GM19025 (cell line): Measurements from ENCODE around the gene CBFA2T2.
"Not testable (repeated sequence)": the region's sequence is repeated elsewhere in the genome, so short reads cannot be mapped to it uniquely, and the experiment has no call there.

Source experiments
- ATAC-seq: cut with Tn5 transposase; IDR thresholded peaks from one replicate; pipeline ENCODE4 v1.9.1; 2021; ENCODE audit warnings: mild to moderate bottlenecking, low read depth, moderate library complexity; ENCODE audit not compliant: unreplicated experiment

The CBFA2T2 gene

DNA sequence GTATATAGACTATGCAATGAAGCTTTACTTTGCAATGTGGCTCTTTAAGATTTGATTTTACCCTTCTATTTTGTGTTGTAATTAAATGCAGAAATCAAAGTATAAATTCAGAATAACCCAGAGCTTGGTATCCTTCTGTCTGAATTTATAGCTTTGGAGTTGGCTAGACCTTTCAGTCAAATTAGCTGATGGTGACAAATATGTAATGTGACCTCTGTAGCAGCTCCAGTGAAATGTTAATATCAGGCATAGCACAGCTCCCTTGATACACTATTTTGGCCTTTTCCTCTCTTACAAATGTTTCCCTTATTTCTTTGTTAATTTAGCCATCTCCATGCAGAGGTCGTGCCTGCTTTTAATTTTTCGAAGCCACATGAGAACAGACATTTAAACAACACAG lies 11.1 kb downstream of the CBFA2T2 start:
- no peak for ATAC-seq

GRCh38 chr20:33503564-33503963 lies 13.7 kb downstream of the CBFA2T2 start:
- no peak for ATAC-seq

- ATAC-seq = no peak
These were observed 16.7 kb downstream of the CBFA2T2 start for GRCh38 chr20:33506576-33506975.

DNA sequence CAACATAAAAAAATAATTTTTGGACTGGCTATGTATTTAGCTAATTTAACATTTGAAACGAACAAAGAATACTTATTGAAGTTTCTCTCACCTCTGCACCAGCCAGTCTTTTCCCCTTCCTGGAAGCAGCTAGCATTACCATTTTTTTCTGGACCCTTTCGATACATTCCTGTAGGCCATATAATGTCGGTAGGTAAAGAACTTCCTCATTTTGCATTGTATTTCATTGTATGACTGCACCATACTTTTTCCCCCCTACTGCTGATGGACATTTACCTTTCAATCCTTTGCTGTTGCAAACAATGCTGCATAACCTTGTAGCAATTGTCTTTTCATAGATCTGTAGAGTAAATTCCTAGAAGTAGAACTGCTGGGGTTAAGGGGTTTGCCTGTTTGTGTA lies 17.6 kb downstream of the CBFA2T2 start:
- ATAC-seq = no peak

DNA sequence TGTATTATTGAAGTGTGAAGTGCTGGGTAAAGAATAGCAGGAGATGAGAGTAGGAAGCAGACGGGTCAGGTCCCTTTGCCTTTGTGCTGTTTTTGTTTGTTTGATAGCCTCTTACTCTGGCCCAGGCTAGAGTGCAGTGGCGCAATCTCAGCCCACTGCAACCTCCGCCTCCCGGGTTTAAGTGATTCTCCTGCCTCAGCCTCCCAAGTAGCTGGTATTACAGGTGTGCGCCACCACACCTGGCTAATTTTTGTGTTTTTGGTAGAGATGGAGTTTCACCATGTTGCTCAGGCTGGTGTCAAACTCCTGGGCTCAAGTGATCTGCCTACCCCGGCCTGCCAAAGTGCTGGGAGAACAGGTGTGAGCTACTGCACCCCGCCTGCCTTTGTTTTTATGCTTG lies 18.1 kb downstream of the CBFA2T2 start:
- ATAC-seq = not testable (repeated sequence)

DNA sequence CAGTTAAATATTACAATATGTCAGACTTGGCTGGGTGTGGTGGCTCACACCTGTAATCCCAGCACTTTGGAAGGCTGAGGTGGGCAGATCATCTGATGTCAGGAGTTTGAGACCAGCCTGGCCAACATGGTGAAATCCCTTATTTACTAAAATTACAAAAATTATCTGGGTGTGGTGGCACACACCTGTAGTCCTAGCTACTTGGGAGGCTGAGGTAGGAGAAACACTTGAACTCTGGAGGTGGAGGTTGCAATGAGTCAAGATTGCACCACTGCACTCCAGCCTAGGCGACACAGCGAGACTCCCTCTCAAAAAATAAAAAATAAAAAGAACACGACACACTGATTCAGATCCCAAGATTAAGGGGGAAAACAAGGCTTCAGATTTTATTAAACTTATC lies 19.2 kb downstream of the CBFA2T2 start:
- ATAC-seq = not testable (repeated sequence)

GRCh38 chr20:33511876-33512275 lies 22.0 kb downstream of the CBFA2T2 start:
- ATAC-seq = not testable (repeated sequence)

- ATAC-seq = no peak
These were observed 25.8 kb downstream of the CBFA2T2 start for GRCh38 chr20:33515569-33516216.

DNA sequence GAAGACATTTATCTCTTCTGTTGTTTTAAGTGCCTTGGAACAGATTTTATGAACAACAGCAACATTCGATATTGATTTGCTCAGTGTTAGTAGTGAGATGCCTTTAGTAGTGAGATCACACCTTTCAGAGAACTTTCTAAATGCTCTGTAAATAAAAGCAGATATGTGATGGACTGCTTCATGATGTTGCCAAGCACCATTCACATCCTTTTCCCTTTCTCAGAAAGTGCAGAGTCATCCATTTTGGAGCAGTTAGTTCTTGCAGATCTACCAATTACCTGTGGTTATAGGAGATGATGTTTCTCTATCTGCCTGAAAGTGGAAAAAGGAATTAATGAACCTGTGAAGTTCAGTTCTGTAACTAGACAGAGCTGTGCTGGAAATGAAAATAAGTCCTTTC lies 27.0 kb downstream of the CBFA2T2 start:
- ATAC-seq = no peak

GRCh38 chr20:33518071-33518470 lies 28.2 kb downstream of the CBFA2T2 start:
- ATAC-seq = no peak

- ATAC-seq = no peak
These were observed 31.6 kb downstream of the CBFA2T2 start for GRCh38 chr20:33521461-33521860.

GRCh38 chr20:33522256-33522820 lies 32.4 kb downstream of the CBFA2T2 start:
- no peak for ATAC-seq

GRCh38 chr20:33524261-33524660 lies 34.4 kb downstream of the CBFA2T2 start:
- no peak for ATAC-seq

DNA sequence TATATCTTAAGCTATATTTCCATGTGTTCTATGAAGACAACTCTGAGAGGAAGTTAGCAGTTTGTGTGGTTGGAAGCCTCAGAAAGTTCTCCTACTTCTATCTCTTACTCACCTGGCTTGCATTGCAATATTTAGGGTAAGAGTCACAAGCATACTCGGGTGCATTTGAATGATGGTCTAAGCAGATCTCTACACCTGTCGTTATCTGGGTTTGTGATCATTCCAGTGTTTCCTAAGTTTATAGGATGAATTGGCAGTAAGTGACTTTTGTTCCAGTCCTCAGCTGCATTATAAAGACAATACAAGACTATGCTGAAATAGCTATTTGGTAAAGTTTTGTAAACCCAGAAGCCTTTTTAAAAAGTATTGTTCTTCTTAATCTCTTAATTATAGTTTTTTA lies 36.9 kb downstream of the CBFA2T2 start:
- ATAC-seq = no peak

DNA sequence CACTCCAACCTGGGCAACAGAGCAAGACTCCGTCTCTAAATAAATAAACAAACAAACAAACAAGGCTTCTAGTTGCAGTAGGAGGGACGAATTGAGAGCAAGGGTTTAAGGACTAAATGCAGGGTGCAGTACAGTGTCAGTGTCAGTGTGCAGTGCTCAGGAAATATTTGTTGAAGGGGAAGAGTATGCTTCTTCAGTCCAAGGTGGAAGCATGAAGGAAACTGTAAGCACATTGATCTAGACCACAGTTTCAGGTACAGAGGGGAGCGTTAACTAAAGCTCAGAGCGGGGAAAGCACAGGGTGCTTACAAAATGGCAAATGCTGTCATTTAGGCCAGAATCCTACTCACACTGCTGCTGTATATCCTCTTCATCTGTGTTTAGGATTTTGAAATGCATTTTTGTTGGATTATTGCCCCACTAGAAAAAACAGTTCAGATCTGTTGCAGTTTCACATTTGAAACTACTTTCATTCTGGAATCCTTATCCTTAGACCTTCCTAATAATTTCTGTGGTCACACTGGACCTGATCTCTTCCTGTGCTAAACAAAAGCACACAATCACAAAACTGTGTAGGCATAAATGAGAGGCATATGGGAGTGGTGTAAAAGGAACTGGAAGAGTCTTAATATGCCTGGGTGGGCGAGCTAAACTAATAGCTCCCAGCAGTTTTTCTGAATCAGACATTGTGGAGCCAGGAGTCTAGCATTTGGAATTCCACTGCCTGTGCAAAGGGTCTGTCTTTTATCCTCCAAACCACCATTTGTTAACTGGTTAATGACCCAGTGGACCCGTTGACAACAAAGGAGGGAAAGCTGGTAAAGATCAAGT lies 41.4 kb downstream of the CBFA2T2 start:
- ATAC-seq = no peak

GRCh38 chr20:33531885-33532284 lies 42.0 kb downstream of the CBFA2T2 start:
- no peak for ATAC-seq

GRCh38 chr20:33532753-33533459 lies 43.0 kb downstream of the CBFA2T2 start:
- ATAC-seq = no peak

DNA sequence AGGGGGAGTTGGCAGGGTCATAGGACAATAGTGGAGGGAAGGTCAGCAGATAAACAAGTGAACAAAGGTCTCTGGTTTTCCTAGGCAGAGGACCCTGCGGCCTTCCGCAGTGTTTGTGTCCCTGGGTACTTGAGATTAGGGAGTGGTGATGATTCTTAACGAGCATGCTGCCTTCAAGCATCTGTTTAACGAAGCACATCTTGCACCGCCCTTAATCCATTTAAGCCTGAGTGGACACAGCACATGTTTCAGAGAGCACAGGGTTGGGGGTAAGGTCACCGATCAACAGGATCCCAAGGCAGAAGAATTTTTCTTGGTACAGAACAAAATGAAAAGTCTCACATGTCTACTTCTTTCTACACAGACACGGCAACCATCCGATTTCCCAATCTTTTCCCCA lies 45.8 kb downstream of the CBFA2T2 start:
- not testable (repeated sequence) for ATAC-seq

DNA sequence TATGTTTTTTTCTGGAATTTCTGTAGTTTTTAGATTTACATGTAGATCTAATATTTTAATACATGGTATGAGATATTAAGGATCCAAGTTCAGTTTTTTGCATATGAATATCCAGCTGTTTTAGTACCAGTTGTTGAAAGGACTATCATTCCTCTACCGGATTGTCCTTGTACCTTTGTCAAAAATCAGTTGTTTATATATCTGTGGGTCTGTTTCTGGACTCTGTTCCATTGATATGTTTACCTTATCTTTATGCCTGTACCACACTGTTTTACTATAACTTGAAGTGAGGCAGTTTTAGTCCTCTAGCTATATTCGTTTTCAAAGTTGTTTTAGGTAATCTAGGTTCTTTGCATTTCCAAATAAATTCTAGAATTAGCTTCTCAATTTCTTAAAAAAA lies 47.7 kb downstream of the CBFA2T2 start:
- no peak for ATAC-seq

- no peak for ATAC-seq
These were observed 49.2 kb downstream of the CBFA2T2 start for GRCh38 chr20:33539129-33539528.

GRCh38 chr20:33540427-33540826 lies 50.5 kb downstream of the CBFA2T2 start:
- no peak for ATAC-seq
